GM06990 (cell line): ENCODE measurements around the gene IFT52.
"Not testable (repeated sequence)": the region's sequence is repeated elsewhere in the genome, so short reads cannot be mapped to it uniquely, and the experiment has no call there.

Experiments
- DNase-seq: peaks from one replicate; pipeline ENCODE4 v3.0.0-alpha.2; 2011; ENCODE audit not compliant: insufficient read length; ENCODE audit errors: extremely low read depth
- H3K27me3 ChIP-seq: replicated peaks from 2 replicates; pipeline ENCODE4 v1.6.0; 2011; ENCODE audit warnings: low read length; ENCODE audit not compliant: control insufficient read depth, insufficient read depth
- H3K36me3 ChIP-seq: 2 replicates; pipeline ENCODE4 v1.5.1; 2011; ENCODE audit warnings: low read length; ENCODE audit not compliant: control insufficient read depth, insufficient read depth
- H3K4me3 ChIP-seq: replicated peaks from 2 replicates; pipeline ENCODE4 v1.5.1; 2011; ENCODE audit warnings: low read depth, mild to moderate bottlenecking, control low read depth, low read length
- TF ChIP-seq, protein P1 (sequence below): IDR thresholded peaks from 2 replicates; pipeline ENCODE4 v1.5.1; 2011; ENCODE audit warnings: low read length, control low read depth, mild to moderate bottlenecking, inconsistent platforms; ENCODE audit not compliant: insufficient read depth, poor library complexity, severe bottlenecking

Gene IFT52

DNA sequence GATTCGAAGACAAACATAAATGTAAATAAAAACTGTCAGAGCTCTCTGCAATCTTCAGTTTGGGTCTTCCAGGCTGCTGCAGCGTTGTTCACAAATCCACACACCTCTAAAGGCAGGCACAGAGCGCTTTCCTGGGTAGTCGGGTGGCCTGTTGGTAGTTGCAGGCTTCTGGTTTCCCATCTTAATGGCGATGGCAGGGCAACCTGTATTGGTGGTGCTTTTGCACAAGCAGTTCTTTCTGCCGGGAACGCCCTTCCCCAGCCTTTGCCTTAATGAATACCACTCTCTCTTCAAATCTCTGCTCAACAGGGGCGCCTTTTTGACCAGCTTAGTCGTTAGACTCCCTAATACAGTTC is 723 bp upstream of the IFT52 start:
- Histone ChIP-seq H3K27me3 (no peaks in the 10 kb centered on the region), H3K36me3 (no peaks in the 10 kb centered on the region), H3K4me3 (peak overlapping the region; percentile 76)
- DNase-seq: no peak
- TF ChIP-seq, protein P1, sequence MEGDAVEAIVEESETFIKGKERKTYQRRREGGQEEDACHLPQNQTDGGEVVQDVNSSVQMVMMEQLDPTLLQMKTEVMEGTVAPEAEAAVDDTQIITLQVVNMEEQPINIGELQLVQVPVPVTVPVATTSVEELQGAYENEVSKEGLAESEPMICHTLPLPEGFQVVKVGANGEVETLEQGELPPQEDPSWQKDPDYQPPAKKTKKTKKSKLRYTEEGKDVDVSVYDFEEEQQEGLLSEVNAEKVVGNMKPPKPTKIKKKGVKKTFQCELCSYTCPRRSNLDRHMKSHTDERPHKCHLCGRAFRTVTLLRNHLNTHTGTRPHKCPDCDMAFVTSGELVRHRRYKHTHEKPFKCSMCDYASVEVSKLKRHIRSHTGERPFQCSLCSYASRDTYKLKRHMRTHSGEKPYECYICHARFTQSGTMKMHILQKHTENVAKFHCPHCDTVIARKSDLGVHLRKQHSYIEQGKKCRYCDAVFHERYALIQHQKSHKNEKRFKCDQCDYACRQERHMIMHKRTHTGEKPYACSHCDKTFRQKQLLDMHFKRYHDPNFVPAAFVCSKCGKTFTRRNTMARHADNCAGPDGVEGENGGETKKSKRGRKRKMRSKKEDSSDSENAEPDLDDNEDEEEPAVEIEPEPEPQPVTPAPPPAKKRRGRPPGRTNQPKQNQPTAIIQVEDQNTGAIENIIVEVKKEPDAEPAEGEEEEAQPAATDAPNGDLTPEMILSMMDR: no peak

DNA sequence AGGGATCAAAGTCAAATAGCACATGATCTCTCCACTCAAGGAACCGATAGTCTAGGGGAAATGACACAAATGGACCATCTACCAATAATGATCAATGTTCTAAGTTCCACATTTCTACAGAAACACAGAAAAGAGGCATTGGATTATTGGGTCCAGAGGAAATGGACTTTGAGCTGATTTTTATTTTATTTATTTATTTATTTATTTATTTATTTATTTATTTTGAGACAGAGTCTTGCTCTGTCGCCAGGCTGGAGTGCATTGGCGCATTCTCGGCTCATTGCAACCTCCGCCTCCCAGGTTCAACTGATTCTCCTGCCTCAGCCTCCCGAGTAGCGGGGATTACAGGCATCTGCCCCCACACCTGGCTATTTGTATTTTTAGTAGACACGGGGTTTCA is 11.2 kb downstream of the IFT52 start:
- not testable (repeated sequence) for DNase-seq, H3K36me3 ChIP-seq, H3K27me3 ChIP-seq, H3K4me3 ChIP-seq

DNA sequence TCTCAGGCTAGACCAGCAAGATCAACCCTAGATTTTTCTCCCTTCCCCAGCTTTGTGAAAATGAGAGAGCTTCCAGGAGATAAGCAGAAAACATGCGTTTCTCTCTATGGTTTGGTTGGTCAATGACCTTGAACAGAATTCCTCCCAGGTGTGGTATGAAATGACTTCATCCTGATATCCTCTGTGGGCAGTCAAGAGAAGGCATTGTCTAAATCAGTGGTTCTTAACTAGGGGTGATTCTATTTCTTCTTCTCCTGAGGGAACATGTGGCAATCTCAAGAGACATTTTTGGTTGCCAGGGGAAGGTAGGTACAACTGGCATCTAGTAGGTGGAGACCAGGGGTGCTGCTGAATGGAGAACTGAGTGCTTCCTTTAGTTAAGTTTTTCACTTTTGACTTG is 12.4 kb downstream of the IFT52 start:
- TF ChIP-seq, protein P1: no peak
- H3K36me3 ChIP-seq: peaks cover 4% of the 10 kb centered on the region
- no peak for DNase-seq

DNA sequence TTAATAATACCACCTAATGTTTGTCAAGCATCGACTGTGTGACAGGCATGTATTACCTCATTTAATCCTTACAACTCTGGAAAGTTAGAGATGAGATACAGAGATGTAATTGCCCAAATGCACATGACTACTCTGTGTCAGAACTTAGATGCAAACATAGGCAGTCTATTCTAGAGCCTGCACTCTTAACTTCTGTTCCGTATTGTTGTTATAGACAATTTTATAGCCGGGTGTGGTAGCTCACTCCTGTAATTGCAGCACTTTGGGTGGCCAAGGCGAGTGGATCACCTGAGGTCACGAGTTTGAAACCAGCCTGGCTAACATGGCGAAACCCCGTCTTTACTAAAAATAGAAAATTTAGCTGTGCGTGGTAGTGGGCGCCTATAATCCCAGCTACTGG is 15.0 kb downstream of the IFT52 start:
- Histone ChIP-seq H3K36me3 (no peaks in the 10 kb centered on the region; the same call in none of the 2 replicates), H3K27me3 (no peaks in the 10 kb centered on the region), H3K4me3 (no peak overlapping the region)
- no peak for DNase-seq
- TF ChIP-seq, protein P1: no peak

More for the DNA sequence above, 12.4 kb downstream of the IFT52 start:
- Histone ChIP-seq H3K27me3 (no peaks in the 10 kb centered on the region), H3K4me3 (no peak overlapping the region)

DNA sequence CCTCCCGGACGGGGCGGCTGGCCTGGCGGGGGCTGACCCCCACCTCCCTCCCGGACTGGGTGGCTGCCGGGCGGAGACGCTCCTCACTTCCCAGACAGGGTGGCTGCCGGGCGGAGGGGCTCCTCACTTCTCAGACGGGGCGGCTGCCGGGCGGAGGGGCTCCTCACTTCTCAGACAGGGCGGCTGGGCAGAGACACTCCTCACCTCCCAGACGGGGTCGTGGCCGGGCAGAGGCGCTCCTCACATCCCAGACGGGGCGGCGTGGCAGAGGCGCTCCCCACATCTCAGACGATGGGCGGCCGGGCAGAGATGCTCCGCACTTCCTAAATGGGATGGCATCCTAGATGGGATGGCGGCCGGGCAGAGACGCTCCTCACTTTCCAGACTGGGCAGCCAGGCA is 16.5 kb downstream of the IFT52 start:
- DNase-seq, H3K4me3 ChIP-seq, H3K27me3 ChIP-seq: not testable (repeated sequence)

DNA sequence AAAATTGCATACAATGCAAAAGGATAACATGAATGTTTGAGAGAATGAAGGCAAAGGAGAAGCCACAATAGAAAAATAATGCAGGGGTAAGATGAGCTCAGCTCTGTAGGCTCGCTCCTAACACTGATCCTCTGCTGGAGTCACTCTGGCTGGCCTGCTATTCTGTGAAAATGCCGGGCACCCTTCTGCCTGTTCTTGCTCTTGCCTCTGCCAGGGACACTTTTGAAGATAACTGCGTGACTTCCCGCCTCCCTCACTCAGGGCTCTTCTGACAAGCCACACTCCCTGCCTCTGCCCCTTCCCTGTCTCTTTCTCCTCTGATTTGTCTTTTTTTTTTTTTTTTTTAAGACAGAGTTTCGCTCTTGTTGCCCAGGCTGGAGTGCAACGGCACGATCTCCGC is 40.9 kb downstream of the IFT52 start:
- DNase-seq: no peak

More for the DNA sequence above, 16.5 kb downstream of the IFT52 start:
- H3K36me3 ChIP-seq: not testable (repeated sequence)

DNA sequence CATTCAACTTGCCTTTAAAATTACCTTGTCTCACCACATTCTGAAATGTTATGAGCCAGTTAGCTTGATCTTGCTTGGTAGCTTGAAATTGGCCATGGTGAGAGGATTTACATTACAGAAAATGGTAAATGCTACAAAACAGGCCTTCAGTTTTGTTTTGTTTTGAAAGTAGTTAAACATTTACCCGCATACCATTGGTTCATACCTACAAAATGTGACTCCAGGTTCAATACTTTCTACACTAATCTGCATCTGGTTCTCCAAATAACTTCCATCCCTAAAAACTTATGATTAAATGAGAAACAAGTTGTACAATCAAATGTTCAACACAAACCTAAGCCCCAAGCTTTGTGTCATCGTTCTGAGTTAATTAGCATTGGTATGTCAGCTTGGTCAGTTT is 45.7 kb downstream of the IFT52 start:
- DNase-seq: no peak
- TF ChIP-seq, protein P1: no peak
- peaks cover 5% of the 10 kb centered on the region for H3K36me3 ChIP-seq
- H3K4me3 ChIP-seq: no peak overlapping the region
- H3K27me3 ChIP-seq: no peaks in the 10 kb centered on the region

More for the DNA sequence above, 40.9 kb downstream of the IFT52 start:
- Histone ChIP-seq H3K36me3 (peaks cover 4% of the 10 kb centered on the region; the same call in 1 of the 2 replicates), H3K4me3 (no peak overlapping the region), H3K27me3 (no peaks in the 10 kb centered on the region)
- TF ChIP-seq, protein P1: no peak
